NCI-H2227 (cell line): ENCODE results near the gene AGA.
A peak's percentile ranks its signal among the peaks of the same experiment; 100 is the strongest.

Source experiments
- DNase-seq: peaks from one replicate; lab custom pipeline; 2025; ENCODE audit not compliant: unreplicated experiment; lab: John Stamatoyannopoulos, UW

AGA gene

DNA sequence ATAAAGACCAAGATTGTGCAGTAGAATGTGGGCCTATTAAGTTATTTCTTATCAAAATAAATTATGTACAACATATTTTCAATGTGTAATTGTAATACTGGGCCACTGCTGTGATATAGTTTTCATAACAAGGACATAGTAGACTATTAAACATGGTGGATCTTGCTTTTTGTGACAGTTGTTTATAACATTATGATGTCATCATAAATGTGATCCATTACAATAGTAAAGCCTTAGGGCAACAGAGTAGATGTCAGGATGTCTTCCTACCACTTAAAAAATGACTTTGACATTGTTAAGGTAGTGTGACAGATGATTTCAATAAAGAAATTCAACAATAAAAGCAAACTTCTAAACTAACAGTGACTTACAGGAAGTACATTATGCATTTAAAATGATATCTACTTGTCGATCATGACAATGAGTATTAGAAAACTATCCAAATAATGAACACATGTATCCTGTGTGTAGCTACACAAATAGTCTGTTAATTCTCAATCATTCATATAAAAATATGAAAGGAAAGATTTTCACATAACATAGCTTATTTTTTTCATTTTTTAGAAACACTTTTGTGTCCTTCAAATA lies 5.3 kb upstream of the AGA start:
- DNase-seq = no peak

DNA sequence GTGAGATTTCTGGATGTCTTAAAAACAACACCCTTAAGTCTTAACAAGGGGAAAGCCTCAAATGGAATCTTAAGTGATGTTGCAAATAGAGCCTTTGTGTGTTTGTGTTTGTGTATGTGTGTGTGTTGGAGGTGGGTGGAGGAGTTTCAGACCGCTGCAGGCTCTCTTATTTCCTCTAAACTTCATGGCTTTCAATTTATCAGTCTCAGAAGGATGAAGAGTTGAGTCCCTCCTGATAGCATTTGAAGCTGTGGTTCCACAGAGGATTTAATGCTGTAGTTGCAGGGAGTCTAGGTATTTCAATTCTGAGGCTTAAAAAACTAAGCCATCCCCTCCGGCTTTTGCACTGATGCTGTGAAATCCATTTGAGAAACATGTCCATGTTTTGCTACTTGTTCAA lies 4.3 kb upstream of the AGA start:
- DNase-seq = no peak

- peak; percentile 74 for DNase-seq
Observed at GRCh38 chr4:177444911-177445736, 2.9 kb upstream of the AGA start.

- peak; percentile 12 for DNase-seq
Observed at GRCh38 chr4:177441061-177441802, 1.0 kb downstream of the AGA start.

DNA sequence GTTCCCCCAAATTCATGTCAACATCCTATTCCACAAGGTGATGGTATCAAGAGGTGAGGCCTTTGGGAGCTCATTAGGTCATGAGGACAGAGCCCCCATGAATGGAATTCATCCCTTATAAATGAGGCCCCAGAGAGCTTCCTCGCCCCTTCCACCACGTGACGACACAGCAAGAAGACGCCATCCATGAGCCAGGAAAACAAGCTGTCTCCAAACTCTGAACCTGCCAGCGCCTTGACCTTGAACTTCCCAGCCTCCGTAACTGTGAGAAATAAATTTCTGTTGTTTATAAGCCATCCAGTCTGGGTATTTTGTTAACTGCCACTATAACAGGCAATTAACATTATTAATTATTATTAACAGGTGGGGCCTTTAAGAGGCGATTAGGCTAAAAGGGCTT lies 5.8 kb downstream of the AGA start:
- no peak for DNase-seq

GRCh38 chr4:177434667-177435066 lies 7.6 kb downstream of the AGA start:
- DNase-seq = no peak

DNA sequence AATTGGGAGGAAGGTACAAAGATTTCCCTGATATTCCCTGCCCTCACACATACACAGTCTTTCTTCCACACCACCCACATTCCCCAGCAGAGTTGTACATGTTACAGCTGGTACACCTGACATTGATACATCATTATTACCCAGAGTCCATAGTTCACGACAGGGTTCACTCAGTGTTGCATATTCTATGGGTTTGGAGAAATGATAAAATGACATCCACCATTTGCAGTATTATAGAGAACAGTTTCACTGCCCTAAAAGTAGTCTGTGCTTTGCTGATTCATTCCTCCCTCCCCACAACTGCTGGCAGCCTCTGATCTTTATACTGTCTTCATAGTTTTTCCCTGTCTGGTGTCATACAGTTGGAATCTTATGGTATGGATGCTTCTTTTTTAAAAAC lies 15.0 kb downstream of the AGA start:
- DNase-seq = no peak

GRCh38 chr4:177419434-177419833 lies 22.8 kb downstream of the AGA start:
- no peak for DNase-seq

DNA sequence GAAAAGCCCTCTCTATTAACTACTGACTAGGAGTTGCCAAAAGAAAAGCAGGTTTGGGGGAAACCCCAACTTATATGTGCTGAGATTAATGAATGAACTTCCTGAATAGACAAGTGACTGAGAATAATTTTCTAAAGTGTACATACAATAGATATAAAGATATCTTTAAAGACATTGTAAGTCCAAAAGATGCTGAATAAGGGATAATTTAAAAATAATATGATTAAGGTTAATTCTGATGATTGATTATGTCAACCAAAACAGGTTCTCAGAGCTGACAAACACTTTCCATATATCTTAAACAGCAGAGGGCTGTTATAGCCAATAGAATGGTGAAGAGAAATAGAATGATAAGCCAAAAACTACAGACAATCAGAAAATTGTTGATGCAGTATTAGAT lies 28.6 kb downstream of the AGA start:
- no peak for DNase-seq

DNA sequence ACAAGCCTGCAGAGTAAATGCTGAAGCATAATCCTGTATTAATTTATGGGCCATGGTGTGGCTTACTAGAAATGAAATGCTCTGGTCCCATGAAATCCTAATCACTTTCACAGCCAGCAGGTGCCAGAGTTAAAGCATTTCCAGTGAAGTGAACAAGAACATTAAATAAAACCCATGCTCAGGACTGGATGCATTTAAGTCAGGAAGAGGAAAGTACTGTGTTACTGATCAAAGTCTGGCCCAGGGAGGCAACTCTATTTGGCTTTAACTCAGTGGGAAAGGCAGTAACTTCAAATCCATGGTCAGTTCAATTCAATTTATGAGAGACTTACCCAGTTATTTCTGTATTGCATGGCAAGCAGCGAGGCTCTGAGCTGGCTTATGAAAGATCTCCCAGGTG lies 29.2 kb downstream of the AGA start:
- no peak for DNase-seq

DNA sequence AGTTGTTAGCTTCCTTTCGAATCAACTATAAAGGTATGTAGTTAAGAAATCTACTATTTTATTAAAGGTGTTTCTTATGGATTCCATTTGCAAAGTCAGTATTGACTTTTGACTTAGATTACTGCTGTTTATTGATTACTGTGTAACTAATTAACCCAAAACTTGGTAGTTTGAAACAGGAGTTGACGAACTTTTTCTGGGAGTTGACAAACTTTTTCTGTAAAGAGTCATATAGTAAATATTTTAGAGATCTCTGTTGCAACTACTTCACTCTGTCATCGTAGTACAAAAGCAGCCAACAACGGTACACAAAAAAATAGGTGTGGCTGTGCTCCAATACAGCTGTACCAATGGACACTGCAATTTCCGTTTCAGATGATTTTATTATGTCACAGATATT lies 30.2 kb downstream of the AGA start:
- no peak for DNase-seq

GRCh38 chr4:177410566-177410965 lies 31.7 kb downstream of the AGA start:
- no peak for DNase-seq

- no peak for DNase-seq
Observed at GRCh38 chr4:177408023-177408422, 34.2 kb downstream of the AGA start.

DNA sequence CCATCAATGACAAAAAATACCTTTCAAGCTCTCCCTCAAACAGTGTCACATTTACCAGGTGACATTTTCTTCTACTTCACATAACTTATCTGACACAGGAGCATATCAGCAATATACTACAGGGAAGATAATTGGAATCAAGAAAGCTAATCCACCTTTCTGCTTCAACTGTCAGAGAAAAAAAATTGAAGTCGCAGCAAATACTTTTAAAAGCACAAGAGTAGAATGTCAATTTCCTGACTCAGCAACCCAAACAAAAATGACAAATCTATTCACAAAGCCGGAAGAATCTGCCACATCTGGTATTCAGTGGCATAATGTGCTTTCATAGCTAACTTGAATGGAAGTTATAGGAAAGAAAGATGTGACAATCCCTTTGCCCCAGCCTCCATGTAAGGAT lies 36.7 kb downstream of the AGA start:
- no peak for DNase-seq

- DNase-seq = no peak
Observed at GRCh38 chr4:177404986-177405385, 37.3 kb downstream of the AGA start.

DNA sequence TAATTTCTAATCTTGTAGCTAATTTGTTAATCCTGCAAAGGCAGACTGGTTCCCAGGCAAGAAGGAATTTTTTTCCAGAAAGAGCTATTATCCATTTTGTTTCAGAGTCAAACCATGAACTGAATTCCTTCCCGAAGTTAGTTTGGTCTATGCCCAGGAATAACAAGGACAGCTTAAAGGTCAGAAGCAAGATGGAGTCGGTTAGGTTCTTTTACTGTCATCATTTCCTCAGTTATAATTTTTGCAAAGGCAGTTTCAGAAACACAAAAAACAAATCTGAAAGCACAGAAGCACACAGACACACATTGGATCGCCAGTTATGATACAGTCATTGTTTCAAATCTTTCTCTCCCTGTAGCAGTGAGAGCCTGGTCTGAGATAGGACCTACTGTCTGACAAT lies 37.9 kb downstream of the AGA start:
- DNase-seq = no peak

- DNase-seq = no peak
Observed at GRCh38 chr4:177403746-177404145, 38.5 kb downstream of the AGA start.

DNA sequence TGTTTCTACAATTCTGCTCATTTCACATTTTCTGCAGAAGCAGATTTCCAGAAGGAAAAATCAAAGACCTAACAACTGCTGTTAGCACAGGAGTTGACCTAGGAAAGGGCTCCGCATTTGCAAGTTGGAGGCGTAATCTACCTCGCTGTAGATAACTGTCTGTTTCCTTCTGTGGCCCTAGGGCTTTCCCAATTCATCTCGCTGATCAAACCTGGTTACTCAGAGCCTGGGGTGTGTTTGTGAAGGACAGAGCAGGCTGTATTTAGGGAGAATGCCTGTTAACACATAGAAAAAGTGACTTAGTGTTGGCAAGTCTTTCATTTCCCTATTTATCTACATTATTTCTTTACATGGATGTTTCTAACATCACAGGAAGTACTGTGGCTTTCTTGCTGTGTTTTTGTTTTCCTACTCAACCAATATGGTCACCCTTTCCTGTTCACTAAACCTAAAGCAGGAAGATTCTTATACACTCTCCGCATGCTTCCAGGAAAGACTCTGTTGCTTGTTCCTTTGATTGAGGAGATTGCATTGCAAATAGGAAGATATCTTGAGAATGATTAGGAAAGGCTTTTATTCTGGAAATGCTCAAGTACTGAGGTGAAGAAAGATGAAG lies 40.5 kb downstream of the AGA start:
- DNase-seq = no peak

GRCh38 chr4:177400030-177400429 lies 42.2 kb downstream of the AGA start:
- no peak for DNase-seq

DNA sequence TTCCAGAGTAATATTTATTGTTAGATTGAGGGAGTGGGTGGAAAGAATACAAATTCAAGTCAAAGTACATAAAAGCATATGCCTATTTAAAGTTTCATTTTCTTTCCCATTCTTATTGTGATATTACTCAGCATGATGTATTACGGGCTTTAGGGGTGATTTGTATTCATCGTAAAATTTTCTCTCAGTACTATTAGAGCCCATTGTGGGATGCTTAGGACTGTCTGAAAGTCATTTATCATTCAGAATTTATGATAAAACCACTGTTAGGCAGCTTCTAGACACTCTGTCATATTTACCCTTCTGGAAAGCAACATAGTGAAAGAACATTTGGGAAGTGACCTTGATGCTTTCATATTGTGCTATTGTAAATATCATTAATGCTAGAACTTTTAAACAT lies 45.9 kb downstream of the AGA start:
- no peak for DNase-seq

GRCh38 chr4:177393236-177393635 lies 49.0 kb downstream of the AGA start:
- no peak for DNase-seq

DNA sequence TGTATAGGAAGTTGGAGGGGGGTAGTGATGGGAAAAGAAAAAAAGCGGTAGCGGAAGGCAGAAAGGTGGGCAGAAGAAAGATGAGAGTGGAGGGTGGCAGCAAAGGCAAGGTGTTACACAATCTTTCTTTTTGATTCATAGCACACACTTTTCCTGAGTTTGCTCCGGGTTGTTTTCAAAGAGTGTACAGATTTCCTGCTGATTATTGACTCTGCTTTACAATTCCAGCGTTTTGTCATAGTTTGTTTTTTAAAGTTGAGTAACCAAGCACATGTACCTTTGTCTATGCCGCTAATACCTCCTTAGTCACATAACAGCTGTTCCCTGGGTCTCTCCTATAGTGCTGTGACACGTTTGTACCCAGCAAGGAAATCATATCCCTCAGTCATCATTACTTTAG lies 50.3 kb downstream of the AGA start:
- DNase-seq = no peak
